Cardiac fibroblast (primary cell): ENCODE results near the gene GFRA3.

ENCODE experiments used
- DNase-seq, 2 donors: peaks; one replicate each; pipeline versions ENCODE4 v3.0.0 to v3.0.0-alpha.2; 2010; ENCODE audit warnings: low read depth in 2 of 2
- H3K4me3 ChIP-seq, 2 donors: replicated peaks in 1 of 2; 1 replicate in 1 of 2; 2 replicates in 1 of 2; pipeline ENCODE4 v1.5.1; 2011; ENCODE audit warnings: low read depth in 2 of 2, low read length in 2 of 2, mild to moderate bottlenecking in 2 of 2, moderate library complexity in 1 of 2
- TF ChIP-seq, protein P1 (sequence below): IDR thresholded peaks from one replicate; pipeline ENCODE4 v1.5.1; 2011; ENCODE audit warnings: low read depth, mild to moderate bottlenecking, low read length, inconsistent platforms

Gene GFRA3

DNA sequence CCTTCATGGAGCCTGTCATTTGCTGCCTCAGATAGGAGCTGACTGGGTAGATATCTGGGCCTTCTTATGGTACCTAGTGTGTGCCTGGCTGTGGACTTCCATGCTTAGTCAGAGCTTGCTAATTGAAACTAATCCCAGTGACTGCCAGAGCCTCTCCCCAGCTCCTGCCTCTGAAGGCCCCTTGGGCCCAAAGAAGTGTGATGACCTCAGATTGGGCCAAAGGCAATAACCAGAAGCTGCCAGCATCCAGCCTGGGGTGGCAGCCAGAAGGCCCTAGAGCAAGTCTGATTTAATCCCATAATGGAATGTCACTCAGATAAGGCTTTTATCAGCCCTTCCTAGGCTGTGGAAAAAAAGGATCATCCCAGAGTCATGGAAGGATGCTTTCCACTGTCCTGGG lies 44.2 kb downstream of the GFRA3 start:
- DNase-seq: peak; percentile 45 to 60
- TF ChIP-seq, protein P1, sequence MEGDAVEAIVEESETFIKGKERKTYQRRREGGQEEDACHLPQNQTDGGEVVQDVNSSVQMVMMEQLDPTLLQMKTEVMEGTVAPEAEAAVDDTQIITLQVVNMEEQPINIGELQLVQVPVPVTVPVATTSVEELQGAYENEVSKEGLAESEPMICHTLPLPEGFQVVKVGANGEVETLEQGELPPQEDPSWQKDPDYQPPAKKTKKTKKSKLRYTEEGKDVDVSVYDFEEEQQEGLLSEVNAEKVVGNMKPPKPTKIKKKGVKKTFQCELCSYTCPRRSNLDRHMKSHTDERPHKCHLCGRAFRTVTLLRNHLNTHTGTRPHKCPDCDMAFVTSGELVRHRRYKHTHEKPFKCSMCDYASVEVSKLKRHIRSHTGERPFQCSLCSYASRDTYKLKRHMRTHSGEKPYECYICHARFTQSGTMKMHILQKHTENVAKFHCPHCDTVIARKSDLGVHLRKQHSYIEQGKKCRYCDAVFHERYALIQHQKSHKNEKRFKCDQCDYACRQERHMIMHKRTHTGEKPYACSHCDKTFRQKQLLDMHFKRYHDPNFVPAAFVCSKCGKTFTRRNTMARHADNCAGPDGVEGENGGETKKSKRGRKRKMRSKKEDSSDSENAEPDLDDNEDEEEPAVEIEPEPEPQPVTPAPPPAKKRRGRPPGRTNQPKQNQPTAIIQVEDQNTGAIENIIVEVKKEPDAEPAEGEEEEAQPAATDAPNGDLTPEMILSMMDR: no peak
- H3K4me3 ChIP-seq: no peak overlapping the region

GRCh38 chr5:138229387-138229786 lies 45.0 kb downstream of the GFRA3 start:
- no peak overlapping the region for H3K4me3 ChIP-seq
- no peak for DNase-seq
- TF ChIP-seq, protein P1: no peak

DNA sequence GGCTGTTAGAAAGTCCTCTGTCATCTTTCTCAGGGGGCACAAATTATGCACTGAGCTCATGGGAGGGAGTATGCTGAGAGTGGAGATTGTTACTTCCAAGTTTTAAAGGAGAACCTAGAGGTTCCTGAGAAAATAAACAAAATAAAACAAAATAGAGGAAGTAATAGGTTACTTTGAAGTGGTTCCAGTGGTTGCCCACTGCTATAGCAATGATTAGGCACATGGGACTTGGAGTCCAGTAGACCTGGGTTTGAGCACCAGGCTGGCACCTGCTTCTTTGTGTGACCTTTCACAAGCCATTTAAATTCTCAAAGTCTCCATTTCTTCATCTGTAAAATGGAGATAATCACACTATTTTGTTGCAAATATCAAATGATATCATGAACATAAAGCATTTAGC lies 47.5 kb downstream of the GFRA3 start:
- no peak overlapping the region for H3K4me3 ChIP-seq
- DNase-seq: no peak
- TF ChIP-seq, protein P1: no peak

DNA sequence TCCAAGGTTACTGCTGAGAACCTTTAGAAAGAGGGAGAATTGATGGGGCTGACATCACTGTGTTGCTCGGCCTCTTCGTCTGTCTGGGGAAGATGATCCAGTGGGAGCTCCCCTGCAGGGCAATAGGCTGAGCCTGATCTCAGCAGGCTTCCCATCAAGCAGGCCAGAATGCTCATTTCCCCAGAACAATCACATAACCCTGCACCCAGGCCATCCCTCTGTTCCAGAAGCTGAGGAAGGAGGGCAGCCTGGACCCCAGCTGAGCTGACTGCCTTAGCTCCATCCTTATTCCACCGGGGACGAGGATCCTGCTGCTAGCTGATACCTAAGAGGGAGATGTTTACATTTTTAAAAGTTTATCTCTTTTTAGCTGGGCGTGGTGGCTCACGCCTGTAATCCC lies 49.7 kb downstream of the GFRA3 start:
- no peak overlapping the region for H3K4me3 ChIP-seq
- TF ChIP-seq, protein P1: no peak
- DNase-seq: no peak

GRCh38 chr5:138223532-138223931 lies 50.9 kb downstream of the GFRA3 start:
- TF ChIP-seq, protein P1: no peak
- no peak overlapping the region for H3K4me3 ChIP-seq
- DNase-seq: no peak

- DNase-seq: no peak
- no peak overlapping the region for H3K4me3 ChIP-seq
- TF ChIP-seq, protein P1: no peak
Observed at GRCh38 chr5:138216799-138217198, 57.6 kb downstream of the GFRA3 start.

DNA sequence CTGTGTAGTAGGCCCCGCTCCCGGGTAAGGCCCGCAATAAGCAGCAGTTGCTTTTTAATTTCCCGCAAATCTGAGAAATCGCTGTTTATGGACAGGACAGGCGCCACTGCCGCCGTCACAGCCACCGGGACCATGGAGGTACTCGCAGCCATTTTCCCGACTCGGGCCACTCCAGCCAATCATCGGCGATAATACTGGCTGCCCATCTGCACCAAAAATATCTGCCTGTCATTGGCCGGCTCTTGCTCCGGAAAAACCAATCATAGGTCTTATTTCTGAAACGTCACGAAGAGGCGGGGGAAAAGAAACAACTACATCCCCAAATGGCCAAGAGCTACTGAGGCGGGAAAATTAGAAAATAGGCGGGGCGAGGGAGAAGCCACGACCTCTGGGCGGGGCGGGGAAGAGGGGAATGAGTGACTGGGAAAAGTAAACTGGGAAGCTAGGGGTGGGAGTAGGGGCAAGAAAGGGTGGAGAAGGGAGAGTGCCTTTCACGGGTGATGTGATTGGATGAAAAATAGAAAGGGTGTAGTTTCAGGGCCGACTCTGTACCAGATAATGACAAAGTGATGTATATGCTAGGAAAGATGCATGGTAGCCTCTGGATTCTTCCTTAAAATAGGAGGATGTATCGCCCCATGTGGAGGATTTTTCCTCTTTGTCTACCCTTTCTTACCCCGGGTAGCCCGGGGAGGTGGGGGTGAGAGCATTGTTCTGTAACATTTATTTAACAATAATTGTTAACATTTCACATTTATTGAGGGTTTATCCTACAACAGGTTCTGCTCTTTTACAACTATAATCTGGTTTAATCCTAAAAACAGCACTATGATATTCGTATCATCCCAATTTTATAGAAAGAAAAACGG lies 61.0 kb downstream of the GFRA3 start, which contains the start of gene CDC23:
Gene CDC23, minus strand, starts transcription at position 163 of the 869 bp plus-strand sequence. Its CDS starts 11 bp downstream, at position 152.
- TF ChIP-seq, protein P1: no peak
- peak within 1 kb of the TSS; percentile 98 to 100 for H3K4me3 ChIP-seq
- DNase-seq: peak; percentile 98 to 99
